GM04504 (cell line): ENCODE measurements around the gene CLCA4.

Source experiments
- DNase-seq: peaks from one replicate; pipeline ENCODE4 v3.0.0-alpha.2; 2012; ENCODE audit warnings: low read depth

CLCA4 gene

DNA sequence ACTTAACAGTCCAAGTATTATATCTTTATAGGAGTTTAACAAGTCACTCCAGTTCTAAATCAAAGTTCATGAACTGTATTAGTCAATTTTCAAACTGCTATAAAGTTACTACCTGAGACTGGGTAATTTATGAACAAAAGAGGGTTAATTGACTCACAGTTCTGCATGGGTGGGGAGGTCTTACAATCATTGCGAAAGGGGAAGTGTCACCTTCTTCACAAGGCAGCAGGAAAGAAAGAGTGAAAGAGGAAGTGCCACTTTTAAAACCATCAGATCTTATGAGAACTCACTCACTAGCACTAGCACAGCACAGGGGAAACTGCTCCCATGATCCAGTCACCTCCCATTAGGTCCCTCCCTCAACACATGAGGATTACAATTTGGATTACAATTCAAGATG is 70.0 kb downstream of the CLCA4 start:
- no peak for DNase-seq

DNA sequence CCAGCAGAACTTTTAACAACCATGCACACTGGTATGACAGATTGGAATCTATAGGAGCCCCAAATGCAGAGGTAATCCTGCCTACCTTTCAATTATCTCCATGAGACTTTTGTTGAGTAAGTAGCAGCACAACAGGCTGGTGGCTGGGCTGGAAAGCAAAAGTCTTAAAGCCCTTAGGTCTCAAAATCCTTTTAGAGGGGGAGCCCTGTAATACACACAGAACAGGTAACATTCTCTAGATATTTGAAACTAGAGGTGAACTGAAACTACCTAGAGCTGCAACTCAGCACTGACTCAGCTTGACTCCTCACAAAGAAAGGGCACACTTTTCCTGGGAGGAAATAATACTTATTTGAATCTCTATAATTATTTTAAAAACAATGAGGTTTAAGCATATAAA is 71.5 kb downstream of the CLCA4 start:
- no peak for DNase-seq

DNA sequence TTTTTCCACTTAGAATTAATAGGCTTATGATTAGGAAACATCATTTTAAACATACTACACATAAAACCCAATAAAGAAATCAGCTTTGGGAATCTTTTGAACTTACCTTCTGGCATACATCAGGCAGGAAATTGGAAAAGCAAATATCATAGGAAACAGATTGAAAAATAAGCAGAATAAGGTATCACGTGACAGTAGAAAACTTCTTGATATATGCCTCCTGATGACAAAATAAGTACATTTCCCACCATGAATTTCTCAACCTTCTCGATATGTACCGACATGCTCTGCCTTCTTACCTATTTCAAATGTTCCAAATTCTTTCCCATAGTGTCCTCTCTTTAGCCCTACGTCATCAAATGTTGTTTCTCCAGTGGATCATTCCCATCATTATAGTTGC is 72.4 kb downstream of the CLCA4 start:
- DNase-seq = no peak

DNA sequence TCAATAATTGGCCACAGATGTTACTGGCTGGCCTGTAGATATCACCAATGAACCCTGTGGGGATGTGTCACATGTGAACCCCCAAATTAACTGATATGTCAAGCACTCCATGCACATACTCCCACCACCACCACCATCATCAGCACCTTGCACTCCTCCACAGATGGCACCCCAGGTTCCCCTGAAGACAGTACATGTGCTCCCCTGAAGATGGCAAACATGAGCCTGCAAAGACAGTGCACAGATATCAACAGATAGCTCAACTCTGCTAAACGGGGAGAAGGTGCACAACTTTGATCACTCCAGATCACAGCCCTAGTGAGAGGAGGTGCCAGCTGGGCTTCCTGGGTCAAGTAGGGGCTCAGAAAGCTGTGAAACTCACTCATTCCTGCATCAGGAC is 74.4 kb downstream of the CLCA4 start:
- DNase-seq = no peak
